HFF-Myc (cell line): ENCODE results near the gene GRID1.

Experiments
- DNase-seq: peaks from one replicate; pipeline ENCODE4 v3.0.0-alpha.2; 2011; ENCODE audit warnings: low read depth; ENCODE audit errors: extremely low read depth
- H3K4me3 ChIP-seq: replicated peaks from 2 replicates; pipeline ENCODE4 v1.5.1; 2011; ENCODE audit warnings: low read depth, mild to moderate bottlenecking, control low read depth, low read length
- TF ChIP-seq, protein P1 (sequence below): IDR thresholded peaks from 2 replicates; pipeline ENCODE4 v1.5.1; 2012; ENCODE audit warnings: mild to moderate bottlenecking, low read depth, low read length, control low read depth; ENCODE audit errors: missing control alignments

Gene GRID1

DNA sequence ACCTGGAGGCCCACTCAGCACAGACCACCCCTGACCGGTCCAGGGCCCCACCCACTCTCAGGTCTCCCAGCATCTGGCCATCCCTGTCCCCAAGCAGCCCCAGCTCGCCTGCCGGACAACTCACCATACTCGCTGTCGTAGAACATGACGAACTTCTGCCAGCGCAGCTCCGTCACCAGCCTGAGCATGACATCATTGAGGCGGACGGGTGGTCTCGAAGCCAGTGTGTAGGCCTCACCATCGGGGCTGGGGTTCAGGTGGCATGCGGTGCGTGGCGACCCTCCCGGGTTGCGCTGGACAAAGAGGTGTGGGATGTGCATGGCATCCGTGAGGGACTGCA is 160.4 kb downstream of the GRID1 start:
- TF ChIP-seq, protein P1, sequence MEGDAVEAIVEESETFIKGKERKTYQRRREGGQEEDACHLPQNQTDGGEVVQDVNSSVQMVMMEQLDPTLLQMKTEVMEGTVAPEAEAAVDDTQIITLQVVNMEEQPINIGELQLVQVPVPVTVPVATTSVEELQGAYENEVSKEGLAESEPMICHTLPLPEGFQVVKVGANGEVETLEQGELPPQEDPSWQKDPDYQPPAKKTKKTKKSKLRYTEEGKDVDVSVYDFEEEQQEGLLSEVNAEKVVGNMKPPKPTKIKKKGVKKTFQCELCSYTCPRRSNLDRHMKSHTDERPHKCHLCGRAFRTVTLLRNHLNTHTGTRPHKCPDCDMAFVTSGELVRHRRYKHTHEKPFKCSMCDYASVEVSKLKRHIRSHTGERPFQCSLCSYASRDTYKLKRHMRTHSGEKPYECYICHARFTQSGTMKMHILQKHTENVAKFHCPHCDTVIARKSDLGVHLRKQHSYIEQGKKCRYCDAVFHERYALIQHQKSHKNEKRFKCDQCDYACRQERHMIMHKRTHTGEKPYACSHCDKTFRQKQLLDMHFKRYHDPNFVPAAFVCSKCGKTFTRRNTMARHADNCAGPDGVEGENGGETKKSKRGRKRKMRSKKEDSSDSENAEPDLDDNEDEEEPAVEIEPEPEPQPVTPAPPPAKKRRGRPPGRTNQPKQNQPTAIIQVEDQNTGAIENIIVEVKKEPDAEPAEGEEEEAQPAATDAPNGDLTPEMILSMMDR = no peak
- H3K4me3 ChIP-seq = no peak overlapping the region
- DNase-seq = no peak

DNA sequence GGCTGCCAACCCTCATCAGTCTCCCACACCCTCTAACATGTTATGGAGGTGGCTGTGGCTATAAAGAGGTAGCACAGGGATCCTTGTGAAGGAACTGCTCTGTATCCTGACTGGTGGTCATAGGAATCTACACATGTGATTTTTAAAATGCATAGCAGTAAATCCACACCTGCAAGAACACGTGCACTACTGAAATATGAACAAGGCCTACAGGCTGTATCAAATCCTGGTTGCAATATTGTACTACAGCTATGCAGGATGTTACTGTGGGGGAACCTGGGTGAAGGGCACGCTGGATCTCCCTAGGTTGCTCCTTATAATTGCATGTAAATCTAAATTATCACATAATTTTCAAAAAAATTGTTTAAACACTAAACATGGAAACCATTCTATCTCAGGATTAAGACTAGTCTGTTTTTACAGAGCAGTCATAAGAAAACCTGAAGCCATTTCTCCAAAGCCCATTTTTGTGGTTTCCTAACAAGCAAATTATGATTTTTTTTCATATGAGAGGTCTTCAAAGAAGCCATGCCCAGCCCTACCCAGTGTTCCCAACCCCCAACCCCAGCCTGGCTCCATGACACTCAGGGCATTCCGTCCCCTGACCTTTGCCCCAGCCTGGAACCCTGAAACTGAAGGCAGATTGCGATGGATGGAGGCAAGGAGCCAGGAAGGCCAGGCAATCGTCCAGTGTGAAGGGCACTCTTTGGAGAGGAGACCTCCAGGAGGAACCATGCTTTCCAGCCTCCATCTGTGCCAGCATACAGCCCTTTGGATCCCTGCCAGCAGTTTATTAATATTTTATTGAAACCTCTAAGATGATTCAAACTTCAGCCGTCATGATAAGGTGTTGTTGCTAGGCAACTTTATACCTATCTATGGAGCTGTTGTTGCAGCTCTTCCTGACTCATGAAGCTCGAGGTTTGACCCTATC is 161.0 kb downstream of the GRID1 start:
- no peak for DNase-seq
- H3K4me3 ChIP-seq = no peak overlapping the region
- TF ChIP-seq, protein P1 = no peak

DNA sequence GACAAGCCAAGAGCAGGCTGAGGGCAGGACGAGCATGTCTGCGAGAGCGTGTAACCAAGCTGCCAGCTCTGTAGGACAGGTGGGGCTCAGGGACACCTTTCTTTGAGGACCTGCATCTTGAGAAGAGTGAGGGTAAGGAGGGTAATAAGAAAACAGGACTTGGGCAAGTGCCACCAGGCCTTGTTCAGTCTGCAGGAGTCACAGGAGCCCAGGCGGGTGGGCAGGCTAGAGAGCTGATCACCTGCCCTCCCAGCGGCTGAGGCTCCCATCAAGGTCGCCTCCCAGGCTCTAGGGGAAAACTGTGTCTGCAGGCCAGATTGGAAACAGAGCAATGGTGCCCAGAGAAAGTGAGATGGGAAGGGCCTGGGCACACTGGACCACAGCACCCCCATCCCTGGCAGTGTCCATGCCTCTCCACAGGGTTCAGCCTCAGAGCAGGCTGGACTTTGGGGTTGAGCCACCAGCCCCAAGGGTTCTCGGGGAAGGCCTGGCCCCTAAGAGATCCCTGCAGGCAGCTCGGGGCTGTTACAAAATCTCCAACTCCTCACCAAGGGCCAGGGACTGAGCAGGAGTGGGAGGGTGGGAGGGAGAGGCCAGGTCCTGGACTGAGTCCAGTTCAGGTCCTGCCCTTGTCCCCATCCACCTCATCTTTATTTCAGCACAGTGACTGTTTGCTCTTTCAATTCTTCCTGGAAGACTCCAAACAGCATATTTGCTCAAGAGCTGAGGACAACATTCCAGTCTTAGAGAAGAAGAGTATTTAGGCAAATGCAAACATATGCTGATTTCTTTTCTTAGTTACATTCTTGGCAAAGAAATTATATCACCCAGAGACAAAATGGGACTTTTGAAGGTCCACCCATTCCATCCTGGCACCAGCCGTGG is 161.9 kb downstream of the GRID1 start:
- no peak overlapping the region for H3K4me3 ChIP-seq
- TF ChIP-seq, protein P1 = no peak
- DNase-seq = no peak

DNA sequence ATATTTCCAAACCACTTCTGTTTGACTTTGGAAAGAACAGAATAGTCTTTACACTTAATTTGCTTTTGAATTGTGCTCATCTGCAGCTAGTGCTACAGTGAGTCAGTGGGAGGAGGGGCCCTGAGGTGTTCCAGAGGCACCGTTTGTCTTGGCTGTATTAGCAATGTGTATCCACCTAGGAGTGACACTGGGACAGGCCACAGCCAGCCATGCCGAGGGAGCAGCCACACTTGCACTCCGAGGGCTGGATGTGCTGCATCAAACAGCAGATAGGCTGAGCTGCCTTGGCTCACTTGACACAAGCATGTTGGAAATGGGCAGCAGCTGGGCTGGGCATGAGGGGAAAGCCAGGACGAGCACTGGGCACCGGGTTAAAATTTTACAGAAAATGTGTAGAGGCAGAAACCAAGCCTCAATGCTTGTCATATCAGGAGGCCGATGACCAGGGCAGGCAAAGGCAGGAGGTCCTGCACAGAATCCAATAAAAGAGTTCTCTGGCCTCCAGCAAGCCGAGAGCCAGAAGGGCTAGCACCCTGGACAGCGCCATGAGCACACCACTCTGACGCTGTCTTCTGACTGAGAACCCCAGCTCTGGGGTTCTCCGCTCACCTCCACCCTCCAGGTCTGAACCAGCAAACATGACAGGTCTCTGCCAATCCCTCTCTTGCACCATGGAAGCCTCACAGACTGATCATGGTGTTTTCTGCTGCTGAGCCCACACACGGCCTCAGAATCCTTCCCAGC is 163.3 kb downstream of the GRID1 start:
- no peak for DNase-seq
- H3K4me3 ChIP-seq = no peak overlapping the region

DNA sequence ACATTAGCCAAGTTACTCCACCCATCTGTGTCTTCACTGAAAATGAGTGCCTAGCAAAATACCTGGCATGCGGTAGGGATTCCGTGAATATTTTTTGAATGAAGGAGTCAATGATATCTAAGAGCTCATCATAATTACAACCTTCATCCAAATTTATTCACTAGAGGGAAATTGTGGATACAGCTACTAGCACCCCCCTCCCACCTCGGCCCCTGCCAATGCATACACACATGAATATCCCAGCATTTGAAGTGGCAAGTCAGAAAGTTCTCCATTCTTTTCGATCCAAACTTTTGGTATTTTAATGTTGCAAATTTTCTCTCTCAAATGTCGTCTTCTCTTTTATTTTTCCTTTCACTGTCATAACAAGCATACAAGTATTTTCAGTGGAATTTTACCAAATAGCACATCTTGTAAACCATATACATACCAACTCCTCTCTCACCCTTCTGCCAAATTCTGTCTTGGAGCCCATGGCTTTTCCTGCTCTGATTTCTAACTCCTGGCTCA is 164.3 kb downstream of the GRID1 start:
- DNase-seq = no peak
- no peak overlapping the region for H3K4me3 ChIP-seq
- TF ChIP-seq, protein P1 = no peak

More for the DNA sequence above, 163.3 kb downstream of the GRID1 start:
- TF ChIP-seq, protein P1 = no peak

DNA sequence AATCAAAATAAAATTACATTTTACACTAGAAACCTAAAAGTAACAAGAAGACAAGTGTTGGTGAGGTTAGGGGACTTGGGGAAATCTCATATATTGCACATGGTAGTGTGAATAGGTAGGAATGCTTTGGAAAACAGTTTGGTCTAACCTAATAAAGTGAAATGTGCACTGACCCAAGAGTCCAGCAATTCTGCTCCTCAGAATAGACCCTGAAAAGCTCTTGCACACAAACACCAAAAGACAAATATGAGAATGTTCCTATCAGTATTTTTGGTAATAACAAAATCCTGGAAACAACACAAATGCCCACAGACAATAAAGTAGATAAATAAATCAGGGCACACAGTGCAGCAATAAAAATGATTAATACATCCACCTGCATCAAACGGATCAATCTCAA is 165.7 kb downstream of the GRID1 start:
- DNase-seq = no peak
- TF ChIP-seq, protein P1 = no peak

More for the DNA sequence above, 165.7 kb downstream of the GRID1 start:
- no peak overlapping the region for H3K4me3 ChIP-seq
